GM21515 (cell line): ENCODE measurements around the gene TMEM151A.
"Not testable (repeated sequence)": the region's sequence is repeated elsewhere in the genome, so short reads cannot be mapped to it uniquely, and the experiment has no call there.

Experiments
- ATAC-seq: cut with Tn5 transposase; IDR thresholded peaks from one replicate; pipeline ENCODE4 v1.9.1; 2021; ENCODE audit not compliant: unreplicated experiment

The TMEM151A gene

DNA sequence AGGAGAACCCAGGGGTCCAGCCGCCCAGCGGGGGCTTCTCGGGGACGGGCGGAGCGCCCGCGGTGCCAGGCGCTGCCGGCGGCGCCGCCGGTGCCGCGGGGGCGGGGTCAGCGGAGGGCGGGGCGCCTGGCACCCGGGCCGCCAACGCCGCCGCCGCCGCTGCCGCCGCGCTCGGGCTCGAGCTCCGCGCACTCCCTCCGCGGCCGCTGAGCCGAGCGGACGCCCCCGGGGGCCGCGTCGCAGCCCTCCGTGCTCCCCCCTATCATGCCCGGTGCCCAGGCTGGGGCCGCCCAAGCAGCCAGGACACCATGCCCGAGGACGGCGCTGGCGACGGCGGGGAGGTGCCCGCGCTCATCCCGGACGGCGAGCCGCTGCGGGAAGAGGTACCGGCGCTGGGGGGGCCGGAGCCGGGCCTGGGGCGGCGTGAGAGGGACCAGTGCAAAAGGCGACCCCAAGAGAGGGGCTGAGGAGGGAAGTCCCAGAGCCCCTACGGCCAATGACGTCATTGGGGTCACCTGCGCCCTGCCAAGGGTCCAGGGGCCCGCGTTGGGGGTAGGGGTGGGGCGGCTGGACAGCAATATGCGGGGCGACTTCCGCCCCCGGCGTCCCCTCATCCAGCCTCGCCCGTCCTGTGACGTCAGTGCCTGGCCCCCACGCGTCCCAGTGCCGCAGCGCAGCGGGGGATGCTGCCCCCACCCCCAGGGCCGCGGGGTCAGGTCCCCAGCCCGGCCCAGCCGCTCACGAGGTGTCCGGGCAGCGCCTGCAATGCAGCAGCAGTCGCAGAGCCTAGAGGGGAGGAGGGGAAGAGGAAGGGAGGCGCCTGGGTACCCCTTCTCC is at the start of gene TMEM151A:
Gene TMEM151A, plus strand, starts transcription at position 189 of the 837 bp plus-strand sequence. Its CDS starts 120 bp downstream, at position 309.
- ATAC-seq: no peak

- ATAC-seq: no peak
Observed at GRCh38 chr11:66242095-66242765, 49.5 kb upstream of the TMEM151A start.

GRCh38 chr11:66243782-66244535 is 47.7 kb upstream of the TMEM151A start:
- no peak for ATAC-seq

- no peak for ATAC-seq
Observed at GRCh38 chr11:66247295-66247694, 44.4 kb upstream of the TMEM151A start.

DNA sequence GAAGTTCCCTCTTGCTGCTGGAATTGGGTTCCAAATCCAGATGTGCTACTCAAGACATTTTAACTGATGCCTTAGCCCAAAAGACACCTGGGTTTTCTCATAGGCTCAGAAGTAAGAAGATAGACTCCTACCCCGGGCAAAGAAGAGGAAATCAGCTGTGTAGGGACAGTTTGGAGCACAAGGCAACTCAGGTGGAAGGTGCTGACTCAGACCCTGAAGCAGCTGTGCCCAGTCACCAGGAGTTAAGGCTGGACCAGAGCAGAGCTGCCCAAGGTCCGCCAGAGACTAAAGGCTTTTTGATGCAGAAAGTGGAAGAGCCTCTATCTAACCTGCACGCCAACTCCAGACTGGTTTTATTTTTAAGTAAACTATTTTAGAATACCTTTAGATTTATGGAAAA is 43.9 kb upstream of the TMEM151A start:
- no peak for ATAC-seq

GRCh38 chr11:66248903-66249302 is 42.8 kb upstream of the TMEM151A start:
- ATAC-seq: no peak

GRCh38 chr11:66251809-66252208 is 39.9 kb upstream of the TMEM151A start:
- ATAC-seq: no peak

- not testable (repeated sequence) for ATAC-seq
Observed at GRCh38 chr11:66253081-66253480, 38.6 kb upstream of the TMEM151A start.

DNA sequence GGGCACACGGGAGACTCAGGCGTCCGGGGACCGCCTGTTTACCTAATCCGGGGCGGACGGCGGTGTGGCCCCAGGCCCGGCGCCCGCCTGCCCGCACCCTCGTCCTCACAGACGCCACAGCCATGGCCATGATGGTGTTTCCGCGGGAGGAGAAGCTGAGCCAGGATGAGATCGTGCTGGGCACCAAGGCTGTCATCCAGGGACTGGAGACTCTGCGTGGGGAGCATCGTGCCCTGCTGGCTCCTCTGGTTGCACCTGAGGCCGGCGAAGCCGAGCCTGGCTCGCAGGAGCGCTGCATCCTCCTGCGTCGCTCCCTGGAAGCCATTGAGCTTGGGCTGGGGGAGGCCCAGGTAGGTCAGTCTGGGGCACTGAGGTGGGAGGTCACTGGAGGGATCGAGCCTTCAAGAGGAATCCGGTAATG is 33.2 kb upstream of the TMEM151A start:
- ATAC-seq: peak; percentile 2

DNA sequence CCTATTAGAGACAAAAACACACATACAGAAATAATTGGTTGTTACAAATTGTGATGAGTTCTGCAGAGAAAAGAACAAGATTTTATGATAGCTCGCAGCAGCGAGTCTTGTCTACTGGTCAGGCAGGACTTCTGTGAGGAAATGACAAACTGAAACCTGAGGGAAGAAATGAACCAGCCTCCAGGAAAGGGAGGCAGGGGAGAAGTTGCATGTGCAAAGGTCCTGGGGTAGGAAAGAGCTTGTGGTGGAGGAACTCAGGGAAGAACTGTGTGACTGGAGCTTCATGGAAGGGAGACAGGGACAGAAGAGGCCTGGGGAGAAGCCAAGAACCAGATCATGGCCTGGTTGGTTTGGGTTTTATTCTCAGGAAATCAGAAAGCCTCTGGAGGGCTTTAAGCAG is 32.5 kb upstream of the TMEM151A start:
- no peak for ATAC-seq

DNA sequence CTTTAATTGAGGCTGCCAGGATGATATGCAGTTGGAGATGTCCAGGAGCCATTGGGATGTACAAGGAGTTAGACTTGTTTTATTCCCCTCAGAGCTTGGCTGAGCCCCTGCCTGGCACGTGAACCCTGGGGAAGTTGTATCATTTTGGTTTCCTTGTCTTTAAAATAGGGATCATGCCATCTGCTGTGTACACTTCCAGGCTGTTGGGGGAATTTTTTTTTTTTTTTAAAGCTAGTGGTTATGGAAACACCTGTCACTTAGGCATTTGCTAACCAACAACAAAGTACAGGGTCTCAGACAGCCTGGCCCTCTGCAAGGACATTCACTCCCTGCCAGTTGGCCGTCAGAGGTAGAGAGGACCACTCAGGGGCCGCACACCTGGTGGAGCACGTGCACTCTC is 31.7 kb upstream of the TMEM151A start:
- no peak for ATAC-seq

- no peak for ATAC-seq
Observed at GRCh38 chr11:66261578-66261977, 30.1 kb upstream of the TMEM151A start.

DNA sequence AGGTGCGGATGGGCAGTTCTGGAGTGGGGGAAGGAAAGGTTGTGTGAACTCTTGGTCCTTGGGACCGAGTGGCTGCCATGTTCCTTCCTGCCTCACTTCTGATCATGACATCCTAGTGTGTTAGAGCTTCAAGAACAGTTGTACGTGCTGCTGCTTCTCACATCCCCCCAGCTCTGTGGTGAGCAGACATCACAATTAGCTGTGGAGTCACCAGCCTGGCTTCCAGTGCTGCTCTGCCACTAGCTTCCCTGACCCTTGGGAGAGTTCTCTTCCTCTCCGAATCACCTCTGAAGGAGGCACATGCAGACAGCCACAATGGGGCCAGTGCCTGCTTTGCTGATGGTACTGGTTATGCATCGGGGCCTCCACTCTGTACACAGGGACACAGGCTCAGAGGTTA is 29.5 kb upstream of the TMEM151A start:
- ATAC-seq: no peak

GRCh38 chr11:66262696-66263095 is 29.0 kb upstream of the TMEM151A start:
- ATAC-seq: no peak

DNA sequence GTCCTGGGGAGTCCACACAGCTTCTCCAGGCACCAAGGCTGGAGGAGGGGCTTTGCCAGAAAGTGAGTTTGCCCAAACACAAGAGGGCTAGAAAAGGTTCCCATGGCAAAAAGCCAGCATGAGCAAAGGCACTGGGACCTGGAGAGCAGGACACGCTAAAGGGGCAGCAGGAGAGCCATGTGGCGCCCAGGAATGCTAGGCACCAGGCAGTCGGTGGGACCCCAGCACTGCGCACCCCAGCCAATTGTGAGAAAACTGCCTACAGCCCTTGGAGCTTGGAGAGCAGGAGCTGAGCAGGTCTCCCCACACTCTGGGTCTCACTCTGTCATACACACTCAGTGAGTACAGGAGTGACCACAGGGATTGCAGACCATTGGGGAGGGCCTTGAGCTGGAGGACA is 28.5 kb upstream of the TMEM151A start:
- ATAC-seq: no peak

GRCh38 chr11:66263785-66264184 is 27.9 kb upstream of the TMEM151A start:
- no peak for ATAC-seq

- no peak for ATAC-seq
Observed at GRCh38 chr11:66264383-66264782, 27.3 kb upstream of the TMEM151A start.

- ATAC-seq: no peak
Observed at GRCh38 chr11:66264914-66265313, 26.8 kb upstream of the TMEM151A start.

DNA sequence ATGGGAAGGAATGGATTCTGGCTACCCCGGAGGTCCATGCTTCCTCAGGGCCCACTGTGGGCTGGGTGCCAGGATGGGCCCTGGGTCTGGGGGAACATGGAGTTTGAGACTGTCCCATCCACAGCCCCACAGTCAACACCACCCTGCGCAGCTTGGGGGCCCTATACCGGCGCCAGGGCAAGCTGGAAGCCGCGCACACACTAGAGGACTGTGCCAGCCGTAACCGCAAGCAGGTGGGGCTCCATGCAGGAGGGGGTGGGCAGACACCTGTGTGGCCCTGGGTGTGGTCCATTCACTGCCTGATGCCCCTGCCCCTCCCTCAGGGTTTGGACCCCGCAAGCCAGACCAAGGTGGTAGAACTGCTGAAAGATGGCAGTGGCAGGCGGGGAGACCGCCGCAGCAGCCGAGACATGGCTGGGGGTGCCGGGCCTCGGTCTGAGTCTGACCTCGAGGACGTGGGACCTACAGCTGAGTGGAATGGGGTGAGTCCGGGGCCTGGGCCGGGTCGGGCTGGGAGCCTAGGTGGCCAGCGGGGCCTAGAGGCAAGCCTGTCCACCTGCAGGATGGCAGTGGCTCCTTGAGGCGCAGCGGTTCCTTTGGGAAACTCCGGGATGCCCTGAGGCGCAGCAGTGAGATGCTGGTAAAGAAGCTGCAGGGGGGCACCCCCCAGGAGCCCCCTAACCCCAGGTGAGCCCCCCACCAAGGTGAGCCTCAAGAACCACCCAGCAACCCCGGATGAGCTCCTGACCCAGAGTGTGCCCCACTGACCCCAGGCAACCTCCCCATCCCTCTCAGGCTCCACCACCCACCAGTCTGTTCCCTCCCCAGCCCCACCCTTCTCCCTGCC is 25.9 kb upstream of the TMEM151A start:
- no peak for ATAC-seq

- no peak for ATAC-seq
Observed at GRCh38 chr11:66266378-66267038, 25.2 kb upstream of the TMEM151A start.
